ENCODE data around the gene ST6GAL1.
A peak's percentile ranks its signal among the peaks of the same experiment; 100 is the strongest.

Gene ST6GAL1

GRCh38 chr3:187061748-187062147 lies 131.4 kb downstream of the ST6GAL1 start:
- H3K4me3 ChIP-seq (ENCODE audit: low read depth, low read length), result no peak overlapping the region
- TF ChIP-seq MAX (IDR thresholded peaks at IDR 0.05; ENCODE audit: low read depth, low read length) (no peak), POLR2A (IDR thresholded peaks at IDR 0.05; ENCODE audit: extremely low read depth, insufficient read length) (no peak), MYC (IDR thresholded peaks at IDR 0.05; ENCODE audit: low read depth, low read length) (no peak), CTCF (IDR thresholded peaks at IDR 0.05; ENCODE audit: low read depth, low read length) (no peak)

GRCh38 chr3:187062526-187063177 lies 132.3 kb downstream of the ST6GAL1 start:
- no peak overlapping the region for H3K4me3 ChIP-seq (ENCODE audit: low read depth, low read length)
- TF ChIP-seq MYC (IDR thresholded peaks at IDR 0.05; ENCODE audit: low read depth, low read length), result no peak
- TF ChIP-seq POLR2A (IDR thresholded peaks at IDR 0.05; ENCODE audit: extremely low read depth, insufficient read length), result no peak
- no peak for TF ChIP-seq CTCF (IDR thresholded peaks at IDR 0.05; ENCODE audit: low read depth, low read length)
- TF ChIP-seq MAX (IDR thresholded peaks at IDR 0.05; ENCODE audit: low read depth, low read length), result no peak
- DNase-seq (ENCODE audit: low read depth), result peak; percentile 54

More at GRCh38 chr3:187061748-187062147, 131.4 kb downstream of the ST6GAL1 start:
- DNase-seq (ENCODE audit: low read depth), result no peak

- DNase-seq (ENCODE audit: low read depth), result peak; percentile 20
These were observed 133.2 kb downstream of the ST6GAL1 start for GRCh38 chr3:187063286-187064121.

GRCh38 chr3:187064210-187065115 lies 134.1 kb downstream of the ST6GAL1 start:
- DNase-seq (ENCODE audit: low read depth), result peak; percentile 62
- H3K4me3 ChIP-seq (ENCODE audit: low read depth, low read length), result no peak overlapping the region
- TF ChIP-seq MYC (IDR thresholded peaks at IDR 0.05; ENCODE audit: low read depth, low read length), result 0 out of 2 replicates have a peak, but pooled peaks have one; percentile 20
- TF ChIP-seq CTCF (IDR thresholded peaks at IDR 0.05; ENCODE audit: low read depth, low read length), result no peak

More at GRCh38 chr3:187063286-187064121, 133.2 kb downstream of the ST6GAL1 start:
- H3K4me3 ChIP-seq (ENCODE audit: low read depth, low read length), result no peak overlapping the region
- TF ChIP-seq POLR2A (IDR thresholded peaks at IDR 0.05; ENCODE audit: extremely low read depth, insufficient read length), result no peak
- no peak for TF ChIP-seq MYC (IDR thresholded peaks at IDR 0.05; ENCODE audit: low read depth, low read length)
- no peak for TF ChIP-seq CTCF (IDR thresholded peaks at IDR 0.05; ENCODE audit: low read depth, low read length)
- no peak for TF ChIP-seq MAX (IDR thresholded peaks at IDR 0.05; ENCODE audit: low read depth, low read length)

GRCh38 chr3:187066228-187066995 lies 136.1 kb downstream of the ST6GAL1 start:
- TF ChIP-seq POLR2A (IDR thresholded peaks at IDR 0.05; ENCODE audit: extremely low read depth, insufficient read length), result no peak
- TF ChIP-seq MAX (IDR thresholded peaks at IDR 0.05; ENCODE audit: low read depth, low read length), result no peak
- TF ChIP-seq MYC (IDR thresholded peaks at IDR 0.05; ENCODE audit: low read depth, low read length), result no peak
- TF ChIP-seq CTCF (IDR thresholded peaks at IDR 0.05; ENCODE audit: low read depth, low read length), result peak; percentile 24
- peak; percentile 65 for DNase-seq (ENCODE audit: low read depth)
- H3K4me3 ChIP-seq (ENCODE audit: low read depth, low read length), result no peak overlapping the region

Measured in NB4 (cell line).